ENCODE results near the gene SPRR3.

SPRR3 gene

GRCh38 chr1:152983743-152984142, 17.8 kb upstream of the SPRR3 start, which contains the start of gene SPRR1A:
Gene SPRR1A, plus strand, starts transcription at chr1:152984081. Its CDS starts 1,150 bp downstream, at chr1:152985231.
- no peak within 1 kb of the TSS for H3K27ac ChIP-seq (ENCODE audit: low read depth, low read length, poor library complexity, severe bottlenecking)
- H2AFZ ChIP-seq (ENCODE audit: low read length), result no peak within 1 kb of the TSS
- no peak within 1 kb of the TSS for H3K4me2 ChIP-seq (ENCODE audit: low read length)
- no peaks in the 10 kb centered on the region for H4K20me1 ChIP-seq (ENCODE audit: insufficient read depth, low read length)
- TF ChIP-seq CTCF (IDR thresholded peaks at IDR 0.05; ENCODE audit: low read length), result no peak
- H3K36me3 ChIP-seq (ENCODE audit: insufficient read depth, low read length), result no peaks in the 10 kb centered on the region
- H3K9me2 ChIP-seq (ENCODE audit: low read depth, low read length), result no peaks in the 10 kb centered on the region
- no peaks in the 10 kb centered on the region for H3F3A ChIP-seq (ENCODE audit: insufficient read depth, low read length)
- no peak within 1 kb of the TSS for H3K9ac ChIP-seq (ENCODE audit: low read length)
- no peaks in the 10 kb centered on the region for H3K79me2 ChIP-seq (ENCODE audit: insufficient read depth, low read length)
- no peaks in the 10 kb centered on the region for H3K27me3 ChIP-seq (ENCODE audit: insufficient read depth, low read length)
- no peaks in the 10 kb centered on the region for H3K4me1 ChIP-seq (ENCODE audit: insufficient read depth, low read length, severe bottlenecking)
- no peaks in the 10 kb centered on the region for H3K9me3 ChIP-seq (ENCODE audit: low read length)
- no peak within 1 kb of the TSS for H3K4me3 ChIP-seq (ENCODE audit: low read depth, low read length, poor library complexity, severe bottlenecking)

DNA sequence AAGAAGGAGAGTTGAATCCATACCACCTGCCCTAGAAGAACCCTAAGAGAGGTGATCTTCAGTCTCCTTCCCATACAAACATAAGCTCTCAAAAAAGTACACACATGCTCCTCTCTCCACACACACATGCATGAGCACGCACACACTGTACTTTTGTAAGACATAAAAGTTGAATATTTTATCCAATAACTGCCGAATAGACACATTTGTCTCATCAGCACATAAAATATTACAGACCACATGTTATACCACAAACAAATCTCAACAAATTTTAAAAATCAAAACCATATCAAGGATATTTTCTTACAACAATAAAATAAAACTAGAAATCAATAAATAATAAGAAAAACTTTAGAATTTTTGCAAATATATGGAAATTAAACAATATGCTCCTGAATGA, 15.0 kb upstream of the SPRR3 start:
- Histone ChIP-seq H3F3A (ENCODE audit: insufficient read depth, low read length) (no peaks in the 10 kb centered on the region), H4K20me1 (ENCODE audit: insufficient read depth, low read length) (no peaks in the 10 kb centered on the region), H3K4me3 (ENCODE audit: low read depth, low read length, poor library complexity, severe bottlenecking) (no peak overlapping the region), H3K4me1 (ENCODE audit: insufficient read depth, low read length, severe bottlenecking) (no peaks in the 10 kb centered on the region), H3K79me2 (ENCODE audit: insufficient read depth, low read length) (no peaks in the 10 kb centered on the region), H3K9me3 (ENCODE audit: low read length) (no peaks in the 10 kb centered on the region), H3K9ac (ENCODE audit: low read length) (no peak overlapping the region), H2AFZ (ENCODE audit: low read length) (no peak overlapping the region), H3K27ac (ENCODE audit: low read depth, low read length, poor library complexity, severe bottlenecking) (no peak overlapping the region), H3K4me2 (ENCODE audit: low read length) (no peak overlapping the region), H3K36me3 (ENCODE audit: insufficient read depth, low read length) (no peaks in the 10 kb centered on the region), H3K9me2 (ENCODE audit: low read depth, low read length) (no peaks in the 10 kb centered on the region), H3K27me3 (ENCODE audit: insufficient read depth, low read length) (no peaks in the 10 kb centered on the region)
- no peak for TF ChIP-seq CTCF (IDR thresholded peaks at IDR 0.05; ENCODE audit: low read length)
- no peak for TF ChIP-seq EZH2 (IDR thresholded peaks at IDR 0.05; ENCODE audit: borderline replicate concordance, low read length)

GRCh38 chr1:152993186-152993585, 8.4 kb upstream of the SPRR3 start:
- TF ChIP-seq CTCF (IDR thresholded peaks at IDR 0.05; ENCODE audit: low read length) (no peak), EZH2 (IDR thresholded peaks at IDR 0.05; ENCODE audit: borderline replicate concordance, low read length) (no peak)
- no peaks in the 10 kb centered on the region for H3K9me2 ChIP-seq (ENCODE audit: low read depth, low read length)
- no peak overlapping the region for H3K9ac ChIP-seq (ENCODE audit: low read length)
- no peaks in the 10 kb centered on the region for H3K9me3 ChIP-seq (ENCODE audit: low read length)
- no peak overlapping the region for H3K27ac ChIP-seq (ENCODE audit: low read depth, low read length, poor library complexity, severe bottlenecking)
- H2AFZ ChIP-seq (ENCODE audit: low read length), result no peak overlapping the region
- no peaks in the 10 kb centered on the region for H4K20me1 ChIP-seq (ENCODE audit: insufficient read depth, low read length)
- no peak overlapping the region for H3K4me3 ChIP-seq (ENCODE audit: low read depth, low read length, poor library complexity, severe bottlenecking)
- no peaks in the 10 kb centered on the region for H3K4me1 ChIP-seq (ENCODE audit: insufficient read depth, low read length, severe bottlenecking)
- no peaks in the 10 kb centered on the region for H3K79me2 ChIP-seq (ENCODE audit: insufficient read depth, low read length)
- no peaks in the 10 kb centered on the region for H3K27me3 ChIP-seq (ENCODE audit: insufficient read depth, low read length)
- no peaks in the 10 kb centered on the region for H3F3A ChIP-seq (ENCODE audit: insufficient read depth, low read length)
- no peak overlapping the region for H3K4me2 ChIP-seq (ENCODE audit: low read length)
- no peaks in the 10 kb centered on the region for H3K36me3 ChIP-seq (ENCODE audit: insufficient read depth, low read length)

Measured in OCI-LY1 (cell line).